H1 (cell line): ENCODE data around the gene SMAD1. TPM values are rescaled to one million over a fixed set of nuclear protein-coding genes. Genes with fewer than 3 reads are reported as not detected.

ENCODE experiments used
- CTCF ChIA-PET: fragments of 300-600 bp; sonication (Branson Sonifier 250); formaldehyde crosslinking; loops from one replicate; lab custom pipeline; 2021; ENCODE audit not compliant: partially characterized antibody; lab: Charles Lee
- POLR2A ChIA-PET: fragments of 300-600 bp; sonication (Branson Sonifier 250); formaldehyde crosslinking; loops from one replicate; lab custom pipeline; 2021; ENCODE audit warnings: inconsistent platforms; ENCODE audit not compliant: partially characterized antibody; lab: Charles Lee
- DNase-seq, 2 experiments: peaks; one replicate each; pipeline versions ENCODE4 v3.0.0 to v3.0.0-alpha.2; 2010 to 2022; ENCODE audit warnings: low spot score in 2 of 2, low read depth in 1 of 2, mixed read lengths in 1 of 2
- FAIRE-seq: peaks from 2 replicates; lab custom pipeline; 2011; peaks lifted over from hg19 to GRCh38; lab: Jason Lieb, UNC
- H2AFZ ChIP-seq: 2 replicates; pipeline ENCODE4 v1.8.1; 2012; ENCODE audit warnings: low read length, inconsistent platforms
- H2AK5ac ChIP-seq: 2 replicates; pipeline ENCODE4 v1.6.1; 2013; ENCODE audit warnings: low read depth, low read length
- H2BK120ac ChIP-seq: replicated peaks from 2 replicates; pipeline ENCODE3; 2013; ENCODE audit warnings: low read depth, low read length, inconsistent platforms
- H2BK12ac ChIP-seq: 2 replicates; pipeline ENCODE4 v1.6.1; 2013; ENCODE audit warnings: low read depth, low read length
- H2BK15ac ChIP-seq: 2 replicates; pipeline ENCODE4 v1.6.1; 2013; ENCODE audit warnings: low read length
- H2BK20ac ChIP-seq: 2 replicates; pipeline ENCODE4 v1.6.1; 2013; ENCODE audit warnings: low read length
- H2BK5ac ChIP-seq: 2 replicates; pipeline ENCODE4 v1.6.1; 2013; ENCODE audit warnings: low read depth, low read length
- H3K14ac ChIP-seq: 2 replicates; pipeline ENCODE4 v1.6.1; 2013; ENCODE audit warnings: inconsistent platforms; ENCODE audit not compliant: insufficient read length
- H3K18ac ChIP-seq: 2 replicates; pipeline ENCODE4 v1.6.1; 2013; ENCODE audit warnings: low read length; ENCODE audit errors: extremely low read depth
- H3K23ac ChIP-seq: 2 replicates; pipeline ENCODE4 v1.6.1; 2013; ENCODE audit warnings: inconsistent platforms; ENCODE audit not compliant: insufficient read length
- H3K23me2 ChIP-seq: 2 replicates; pipeline ENCODE4 v1.6.1; 2013; ENCODE audit warnings: low read depth, low read length
- H3K27ac ChIP-seq: 2 replicates; pipeline ENCODE4 v1.6.1; 2011; ENCODE audit warnings: low read depth, low read length, inconsistent platforms
- H3K27me3 ChIP-seq, 4 experiments: replicated peaks in 1 of 4; 1 replicate in 1 of 4; 2 replicates in 3 of 4; pipeline versions ENCODE4 v1.6.1 to v1.8.1; 2011 to 2013; ENCODE audit warnings: low read length in 3 of 4, mild to moderate bottlenecking in 3 of 4, inconsistent platforms in 2 of 4, mixed read lengths in 2 of 4, moderate library complexity in 1 of 4; ENCODE audit not compliant: control insufficient read depth in 3 of 4, insufficient read depth in 3 of 4; ENCODE audit errors: extremely low read depth in 1 of 4
- H3K36me3 ChIP-seq, 4 experiments: 2 replicates each; pipeline versions ENCODE4 v1.6.1 to v1.8.1; 2011 to 2013; ENCODE audit warnings: mild to moderate bottlenecking in 4 of 4, low read length in 3 of 4, moderate library complexity in 2 of 4, control low read depth in 1 of 4, inconsistent platforms in 1 of 4; ENCODE audit not compliant: insufficient read depth in 4 of 4, control insufficient read depth in 2 of 4
- H3K4ac ChIP-seq: replicated peaks from 2 replicates; pipeline ENCODE3; 2013; ENCODE audit warnings: low read length, low read depth, mixed read lengths, inconsistent platforms; ENCODE audit not compliant: insufficient read length
- H3K4me1 ChIP-seq, 4 experiments: replicated peaks in 1 of 4; 1 replicate in 1 of 4; 2 replicates in 3 of 4; pipeline versions ENCODE4 v1.6.1 to v1.8.1; 2011 to 2013; ENCODE audit warnings: low read length in 3 of 4, inconsistent platforms in 2 of 4, mixed read lengths in 1 of 4; ENCODE audit not compliant: insufficient read depth in 4 of 4, control insufficient read depth in 3 of 4
- H3K4me2 ChIP-seq, 2 experiments: 2 replicates each; pipeline versions ENCODE4 v1.6.1 to v1.8.1; 2011 to 2013; ENCODE audit warnings: low read depth in 2 of 2, low read length in 2 of 2, control low read depth in 1 of 2, inconsistent platforms in 1 of 2, mild to moderate bottlenecking in 1 of 2; ENCODE audit not compliant: insufficient read depth in 1 of 2
- H3K4me3 ChIP-seq, 4 experiments: fragments of 200-600, 300-600 bp in 1 of 4; sonication (generic), shearing (Covaris generic), sonication (Bioruptor Twin) in 1 of 4; 2 replicates each; pipeline versions ENCODE4 v1.5.1 to v1.8.1; 2011 to 2016; ENCODE audit warnings: low read length in 4 of 4, low read depth in 3 of 4, control low read depth in 2 of 4, inconsistent platforms in 2 of 4, mild to moderate bottlenecking in 2 of 4, mixed read lengths in 1 of 4, moderate library complexity in 1 of 4; ENCODE audit not compliant: insufficient read depth in 2 of 4; ENCODE audit errors: extremely low read depth in 1 of 4
- H3K56ac ChIP-seq: replicated peaks from 2 replicates; pipeline ENCODE3; 2013; ENCODE audit warnings: low read depth, mild to moderate bottlenecking, mixed read lengths, low read length, inconsistent platforms; ENCODE audit not compliant: insufficient read length
- H3K79me1 ChIP-seq: 2 replicates; pipeline ENCODE4 v1.6.1; 2013; ENCODE audit warnings: low read depth, low read length, control low read depth
- H3K79me2 ChIP-seq, 2 experiments: 2 replicates each; pipeline versions ENCODE4 v1.6.1 to v1.8.1; 2012 to 2013; ENCODE audit warnings: low read length in 2 of 2, mild to moderate bottlenecking in 2 of 2, inconsistent platforms in 1 of 2; ENCODE audit not compliant: insufficient read depth in 2 of 2, control insufficient read depth in 1 of 2
- H3K9ac ChIP-seq, 4 experiments: replicated peaks in 1 of 4; 1 replicate in 1 of 4; 2 replicates in 3 of 4; pipeline versions ENCODE4 v1.6.1 to v1.8.1; 2011 to 2013; ENCODE audit warnings: low read depth in 3 of 4, low read length in 3 of 4, control low read depth in 2 of 4, mild to moderate bottlenecking in 2 of 4, moderate library complexity in 2 of 4, inconsistent platforms in 1 of 4; ENCODE audit errors: extremely low read depth in 1 of 4
- H3K9me3 ChIP-seq, 2 experiments: 2 replicates each; pipeline versions ENCODE4 v1.6.1 to v1.8.1; 2012 to 2013; ENCODE audit warnings: mild to moderate bottlenecking in 2 of 2, moderate library complexity in 2 of 2, control low read depth in 1 of 2, inconsistent platforms in 1 of 2, low read depth in 1 of 2, low read length in 1 of 2, mixed read lengths in 1 of 2; ENCODE audit not compliant: insufficient read depth in 2 of 2
- H4K20me1 ChIP-seq, 2 experiments: replicated peaks in 1 of 2; 2 replicates each; pipeline versions ENCODE3 to v1.8.1; 2011 to 2013; ENCODE audit warnings: inconsistent platforms in 2 of 2, low read length in 2 of 2, mild to moderate bottlenecking in 1 of 2; ENCODE audit not compliant: insufficient read depth in 2 of 2, control insufficient read depth in 1 of 2
- H4K5ac ChIP-seq: 2 replicates; pipeline ENCODE4 v1.6.1; 2013; ENCODE audit warnings: low read length, low read depth, mixed read lengths, inconsistent platforms; ENCODE audit not compliant: insufficient read length
- H4K8ac ChIP-seq: 2 replicates; pipeline ENCODE4 v1.8.0; 2013; ENCODE audit warnings: mild to moderate bottlenecking, moderate library complexity, low read length, inconsistent platforms; ENCODE audit not compliant: insufficient read depth; ENCODE audit errors: extremely low read depth
- H4K91ac ChIP-seq: replicated peaks from 2 replicates; pipeline ENCODE3; 2013; ENCODE audit warnings: low read length, mixed read lengths, inconsistent platforms; ENCODE audit not compliant: insufficient read length
- BCL11A ChIP-seq, 2 experiments: IDR thresholded peaks; one replicate each; pipeline ENCODE4 v1.6.1; 2011; ENCODE audit warnings: low read depth in 2 of 2, low read length in 2 of 2, mild to moderate bottlenecking in 2 of 2
- CEBPB ChIP-seq: IDR thresholded peaks from 2 replicates; pipeline ENCODE4 v1.6.1; 2012; ENCODE audit warnings: low read depth, low read length
- CHD2 ChIP-seq: IDR thresholded peaks from 2 replicates; pipeline ENCODE4 v1.6.1; 2012; ENCODE audit warnings: low read length, improper control_type of control experiment
- GTF2F1 ChIP-seq: IDR thresholded peaks from 2 replicates; pipeline ENCODE4 v1.6.1; 2012; ENCODE audit warnings: low read depth, low read length, improper control_type of control experiment, borderline replicate concordance
- HDAC6 ChIP-seq: IDR thresholded peaks from one replicate; pipeline ENCODE4 v1.7.1; 2012; ENCODE audit warnings: low read depth, mild to moderate bottlenecking, inconsistent platforms, low read length, moderate library complexity
- JUN ChIP-seq: IDR thresholded peaks from 2 replicates; pipeline ENCODE4 v1.6.1; 2011; ENCODE audit warnings: low read depth, mild to moderate bottlenecking, improper control_type of control experiment, low read length
- KDM4A ChIP-seq: IDR thresholded peaks from one replicate; pipeline ENCODE4 v1.7.1; 2012; ENCODE audit warnings: low read depth, mild to moderate bottlenecking, moderate library complexity, low read length, inconsistent platforms; ENCODE audit not compliant: severe bottlenecking
- MAFK ChIP-seq: IDR thresholded peaks from 2 replicates; pipeline ENCODE4 v1.6.1; 2012; ENCODE audit warnings: low read depth, mild to moderate bottlenecking, improper control_type of control experiment, low read length
- NRF1 ChIP-seq: IDR thresholded peaks from 2 replicates; pipeline ENCODE4 v1.6.1; 2011; ENCODE audit warnings: mild to moderate bottlenecking, low read depth, low read length, improper control_type of control experiment
- POLR2A ChIP-seq, 2 experiments: IDR thresholded peaks; 1 replicate in 1 of 2; 2 replicates in 1 of 2; pipeline ENCODE4 v1.6.1; 2011; ENCODE audit warnings: low read depth in 2 of 2, low read length in 2 of 2, mild to moderate bottlenecking in 2 of 2; ENCODE audit errors: control extremely low read depth in 1 of 2
- RFX5 ChIP-seq: IDR thresholded peaks from 2 replicates; pipeline ENCODE4 v1.6.1; 2011; ENCODE audit warnings: low read depth, low read length, improper control_type of control experiment, borderline replicate concordance
- SP4 ChIP-seq: IDR thresholded peaks from 2 replicates; pipeline ENCODE4 v1.6.1; 2012; ENCODE audit warnings: low read length, inconsistent platforms
- SRF ChIP-seq: IDR thresholded peaks from 2 replicates; pipeline ENCODE4 v1.6.1; 2011; ENCODE audit warnings: mild to moderate bottlenecking, low read depth, low read length, moderate library complexity
- SUZ12 ChIP-seq: fragments of 200-600 bp; sonication (generic); IDR thresholded peaks from 2 replicates; pipeline ENCODE4 v1.6.1; 2012; ENCODE audit warnings: mild to moderate bottlenecking, inconsistent platforms, low read length, moderate library complexity, mixed read lengths
- TCF12 ChIP-seq: IDR thresholded peaks from 2 replicates; pipeline ENCODE4 v1.6.1; 2011; ENCODE audit warnings: low read depth, mild to moderate bottlenecking, low read length
- ZNF274 ChIP-seq: IDR thresholded peaks from 2 replicates; pipeline ENCODE4 v1.7.0; 2012; ENCODE audit warnings: low read length, borderline replicate concordance; ENCODE audit errors: extremely low read depth
- WGBS, 2 experiments: shearing (Covaris generic) in 1 of 2; methylation state at CpG; one replicate each; pipeline versions ENCODE4 v1.1.6 to v1.1.7; 2013 to 2015; ENCODE audit warnings: low lambda C conversion rate in 2 of 2, mixed read lengths in 2 of 2, inconsistent platforms in 1 of 2, low coverage in 1 of 2, missing lambda C conversion rate in 1 of 2; ENCODE audit not compliant: insufficient replicate concordance in 2 of 2, insufficient coverage in 1 of 2, insufficient read length in 1 of 2; ENCODE audit errors: extremely low coverage in 1 of 2, missing lambda C conversion rate in 1 of 2; 5-methylcytosine and 5-hydroxymethylcytosine counted together
- polyA plus RNA-seq, 7 experiments: library from polyadenylated mRNA; depleted of rRNA in 3 of 7; stranded (reverse) in 5 of 7; unstranded in 2 of 7; fragments of >200 nt in 5 of 7; fragments of 200-250 nt in 2 of 7; gene quantifications; 1 replicate in 5 of 7; 2 replicates in 1 of 7; 4 replicates in 1 of 7; pipeline versions ENCODE4 v1.2.1 to v1.2.3, GENCODE V29; 2011 to 2013; ENCODE audit warnings: missing spikeins in 2 of 7, mixed read lengths in 2 of 7
- total RNA-seq: library from RNA; stranded (reverse); fragmentation: NEBNext Ultra II Directional; extraction: Animal tissue kit (Norgen Biotek cat#: 25700); gene quantifications from 2 replicates; pipeline ENCODE4 v1.2.1, GENCODE V29; 2021

The SMAD1 gene
- total and polyA plus RNA-seq, 2 of the 8 experiments (the other 6 are each of a cell fraction or from before 2014, with no cell fraction given) = 22.6 to 25.3 TPM

DNA sequence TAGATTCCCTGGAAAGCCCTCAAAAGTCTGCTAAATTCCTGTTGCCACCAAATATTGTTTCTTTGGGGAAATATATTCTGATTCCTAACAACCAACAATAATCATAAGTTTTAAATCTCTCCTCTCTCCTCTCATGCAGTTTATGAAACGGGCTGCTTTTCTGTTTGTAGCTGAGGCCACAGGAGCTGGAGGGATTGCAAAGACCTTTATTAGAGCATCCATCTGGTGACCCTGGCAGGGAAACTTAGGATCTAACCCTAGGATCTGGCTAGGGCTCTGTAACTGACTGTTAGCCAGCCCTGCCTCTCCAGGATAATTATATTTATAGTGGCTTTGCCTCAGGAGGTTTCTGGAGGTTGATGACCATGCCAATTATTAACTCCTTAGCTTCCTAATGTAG is 56.9 kb downstream of the SMAD1 start:
- 72% methylated on average over 1 of the region's 1 CpG; no CpG with 5 or more reads in 1 of the 2 experiments for WGBS, 2 experiments
- FAIRE-seq (no peak), DNase-seq (no peak)
- Histone ChIP-seq H2BK5ac (no peak overlapping the region), H3K23me2 (no peaks in the 10 kb centered on the region), H4K5ac (no peak overlapping the region), H3K14ac (no peak overlapping the region), H3K4ac (no peak overlapping the region), H2BK20ac (no peak overlapping the region), H4K20me1 (no peaks in the 10 kb centered on the region), H3K79me2 (no peaks in the 10 kb centered on the region), H3K27me3 (no peaks in the 10 kb centered on the region), H4K91ac (no peak overlapping the region), H3K9ac (peak overlapping the region in 1 of 4 experiments; percentile 34; a peak in 1 of 7 replicates), H2AFZ (no peak overlapping the region), H3K4me2 (no peak overlapping the region), H2AK5ac (no peak overlapping the region), H3K18ac (no peak overlapping the region), H2BK12ac (no peak overlapping the region), H3K36me3 (no peaks in the 10 kb centered on the region), H2BK15ac (no peak overlapping the region), H3K56ac (no peak overlapping the region), H3K23ac (no peak overlapping the region), H2BK120ac (no peak overlapping the region), H4K8ac (no peak overlapping the region), H3K27ac (no peak overlapping the region), H3K9me3 (no peaks in the 10 kb centered on the region), H3K4me3 (no peak overlapping the region), H3K79me1 (no peaks in the 10 kb centered on the region), H3K4me1 (peaks cover 0 to 6% (median 2%) of the 10 kb centered on the region in 4 experiments; a peak in 3 of 7 replicates)
- ChIA-PET CTCF (interaction anchor here (1.0 kb wide), 1 partner anchor 10 kb away, joined by 3 read pairs; no protein-coding TSS in a partner anchor), POLR2A (no interaction called here)
- TF ChIP-seq JUN (no peak), POLR2A (IDR thresholded peaks at IDR 0.05; ENCODE audit: control extremely low read depth in 1 of 2, low read depth in 2 of 2, low read length in 2 of 2) (no peak), SP4 (no peak), SRF (no peak), SUZ12 (no peak), GTF2F1 (no peak), KDM4A (no peak), RFX5 (no peak), TCF12 (no peak), CHD2 (no peak), CEBPB (no peak), MAFK (no peak), HDAC6 (no peak), ZNF274 (no peak), NRF1 (no peak), BCL11A (IDR thresholded peaks at IDR 0.05; ENCODE audit: low read depth in 2 of 2, low read length in 2 of 2) (no peak)
